ENCODE data around the gene CCL26. TPM values are rescaled to one million over a fixed set of nuclear protein-coding genes. Genes with fewer than 3 reads are reported as not detected.

Gene CCL26, protein sequence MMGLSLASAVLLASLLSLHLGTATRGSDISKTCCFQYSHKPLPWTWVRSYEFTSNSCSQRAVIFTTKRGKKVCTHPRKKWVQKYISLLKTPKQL
- not detected for total RNA-seq

GRCh38 chr7:75772081-75773077 is at the start of gene CCL26:
CCL26 (minus strand) TSS chr7:75772211; CDS start chr7:75772176, 35 bp downstream.
- ATAC-seq: peak; percentile 41 to 60
- Histone ChIP-seq H3K4me3 (no peak within 1 kb of the TSS), H3K27me3 (no peaks in the 10 kb centered on the region), H3K36me3 (no peaks in the 10 kb centered on the region), H3K27ac (peak within 1 kb of the TSS in 2 of 4 donors; percentile 45 to 54), H3K9me3 (no peaks in the 10 kb centered on the region), H3K4me1 (no peaks in the 10 kb centered on the region)
- peak; percentile 25 to 46 for DNase-seq
- intact Hi-C loops (cut with DNase I; ENCODE audit: low total_unique reads): no loop called here
- no peak for TF ChIP-seq POLR2A (IDR thresholded peaks at IDR 0.05)
- no peak for TF ChIP-seq CTCF (IDR thresholded peaks at IDR 0.05 in 4 of 5, conservative IDR thresholded peaks at IDR 0.05 in 1 of 5)
- in situ Hi-C loops (cut with MboI; ENCODE audit: low sequenced_read_pairs in 4 of 4): loop anchor here in 1 of 4 donors (25.0 kb wide), 1 partner anchor 710 kb away; the partner anchor contains the start of gene RCC1L

DNA sequence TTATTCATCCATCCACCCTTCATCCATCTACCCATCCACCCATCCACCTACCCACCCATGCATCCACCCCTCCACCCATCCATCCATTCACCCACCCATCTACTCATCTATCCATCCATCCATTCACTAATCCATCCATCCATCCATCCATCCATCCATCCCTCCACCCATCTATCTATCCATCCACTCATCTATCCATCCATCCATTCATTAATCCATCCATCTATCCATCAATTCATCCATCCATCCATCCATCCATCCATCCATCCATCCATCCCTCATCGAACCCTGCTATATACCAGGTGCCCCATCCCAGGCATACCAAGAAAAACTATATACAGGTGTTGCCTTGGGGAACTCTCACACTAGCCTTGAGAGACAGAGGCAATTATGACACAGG is 48.7 kb upstream of the CCL26 start:
- no peak for TF ChIP-seq POLR2A (IDR thresholded peaks at IDR 0.05)
- TF ChIP-seq CTCF (IDR thresholded peaks at IDR 0.05 in 4 of 5, conservative IDR thresholded peaks at IDR 0.05 in 1 of 5): no peak
- no peaks in the 10 kb centered on the region for H3K36me3 ChIP-seq
- H3K27ac ChIP-seq: no peak overlapping the region
- no peaks in the 10 kb centered on the region for H3K4me1 ChIP-seq
- ATAC-seq (no peak), DNase-seq (no peak)
- in situ Hi-C loops (cut with MboI; ENCODE audit: low sequenced_read_pairs in 4 of 4): no loop called here
- no peaks in the 10 kb centered on the region for H3K27me3 ChIP-seq
- no peak overlapping the region for H3K4me3 ChIP-seq
- intact Hi-C loops (cut with DNase I; ENCODE audit: low total_unique reads): no loop called here
- H3K9me3 ChIP-seq: no peaks in the 10 kb centered on the region

DNA sequence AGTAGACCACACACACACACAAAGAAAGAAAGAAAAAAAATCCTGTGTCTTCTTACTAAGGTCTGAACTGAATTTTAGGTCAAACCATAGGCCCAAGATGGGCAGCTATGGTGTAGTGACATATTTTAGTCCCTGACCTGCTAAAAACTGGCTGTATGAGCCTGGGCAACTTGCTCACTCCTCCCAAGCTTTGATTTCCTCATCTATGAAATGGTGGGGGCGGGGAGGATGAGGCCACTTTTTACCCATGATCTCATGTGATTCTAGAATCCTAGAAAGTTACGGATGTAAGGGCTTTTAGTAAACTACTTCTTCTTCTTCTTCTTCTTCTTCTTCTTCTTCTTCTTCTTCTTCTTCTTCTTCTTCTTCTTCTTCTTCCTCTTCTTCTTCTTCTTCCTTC is 47.7 kb upstream of the CCL26 start:
- Histone ChIP-seq H3K27me3 (no peaks in the 10 kb centered on the region), H3K27ac (no peak overlapping the region), H3K9me3 (no peaks in the 10 kb centered on the region), H3K4me1 (no peaks in the 10 kb centered on the region), H3K36me3 (no peaks in the 10 kb centered on the region), H3K4me3 (no peak overlapping the region)
- no peak for ATAC-seq
- intact Hi-C loops (cut with DNase I; ENCODE audit: low total_unique reads) (no loop called here), in situ Hi-C loops (cut with MboI; ENCODE audit: low sequenced_read_pairs in 4 of 4) (no loop called here)
- TF ChIP-seq CTCF (IDR thresholded peaks at IDR 0.05 in 4 of 5, conservative IDR thresholded peaks at IDR 0.05 in 1 of 5) (no peak), POLR2A (IDR thresholded peaks at IDR 0.05) (no peak)
- peak in 1 of 2 donors; percentile 19 for DNase-seq

DNA sequence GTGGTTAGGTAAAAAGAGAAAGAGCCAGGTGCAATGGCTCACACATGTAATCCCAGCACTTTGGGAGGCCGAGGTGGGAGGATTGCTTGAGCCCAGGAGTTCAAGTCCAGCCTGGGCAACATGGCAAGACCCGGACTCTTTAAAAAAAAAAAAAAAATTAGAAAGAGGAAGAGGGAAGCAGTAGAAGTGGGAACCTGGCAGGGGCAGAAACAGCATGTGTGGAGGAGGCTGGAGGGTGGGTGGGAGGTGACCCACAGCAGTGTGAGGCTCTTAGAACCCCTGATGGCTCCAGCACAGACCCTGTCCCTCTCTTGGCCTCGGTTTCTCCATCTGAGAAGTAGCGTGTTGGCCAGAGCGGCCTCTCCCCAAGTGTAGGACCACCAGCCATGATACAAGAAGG is 46.5 kb upstream of the CCL26 start:
- ATAC-seq: no peak
- Histone ChIP-seq H3K4me3 (no peak overlapping the region), H3K4me1 (no peaks in the 10 kb centered on the region), H3K9me3 (no peaks in the 10 kb centered on the region), H3K27me3 (no peaks in the 10 kb centered on the region), H3K27ac (no peak overlapping the region), H3K36me3 (no peaks in the 10 kb centered on the region)
- TF ChIP-seq CTCF (IDR thresholded peaks at IDR 0.05 in 4 of 5, conservative IDR thresholded peaks at IDR 0.05 in 1 of 5) (no peak), POLR2A (IDR thresholded peaks at IDR 0.05) (no peak)
- no peak for DNase-seq
- intact Hi-C loops (cut with DNase I; ENCODE audit: low total_unique reads): no loop called here
- in situ Hi-C loops (cut with MboI; ENCODE audit: low sequenced_read_pairs in 4 of 4): no loop called here
